Common myeloid progenitor, CD34-positive (primary cell): Measurements from ENCODE around the gene CAMK1D.

Experiments
- CTCF ChIA-PET: fragments of 350-600 bp; sonication (Branson Sonifier 250); formaldehyde crosslinking; loops from one replicate; lab custom pipeline; 2021; ENCODE audit warnings: antibody characterized with exemption; lab: Charles Lee
- POLR2A ChIA-PET: fragments of 350-600 bp; sonication (Branson Sonifier 250); formaldehyde crosslinking; loops from one replicate; lab custom pipeline; 2021; ENCODE audit warnings: antibody characterized with exemption; lab: Charles Lee
- DNase-seq, 3 donors: peaks; one replicate each; pipeline versions ENCODE4 v3.0.0 to v3.0.0-alpha.2; 2013
- H3K27ac ChIP-seq, 2 experiments: 1 replicate in 1 of 2; 2 replicates in 1 of 2; pipeline ENCODE4 v1.7.0; 2013; ENCODE audit warnings: inconsistent platforms in 2 of 2, low read length in 2 of 2, mild to moderate bottlenecking in 2 of 2, low read depth in 1 of 2, moderate library complexity in 1 of 2; ENCODE audit not compliant: severe bottlenecking in 2 of 2, insufficient read depth in 1 of 2, poor library complexity in 1 of 2
- H3K27me3 ChIP-seq, 5 experiments: replicated peaks in 2 of 5; 1 replicate in 3 of 5; 2 replicates in 2 of 5; pipeline versions ENCODE4 v1.6.1 to v1.7.0; 2013; ENCODE audit warnings: low read length in 4 of 5, mild to moderate bottlenecking in 2 of 5, moderate library complexity in 2 of 5, inconsistent platforms in 1 of 5; ENCODE audit not compliant: insufficient read depth in 5 of 5, control insufficient read depth in 4 of 5
- H3K36me3 ChIP-seq, 4 experiments: 1 replicate in 2 of 4; 2 replicates in 2 of 4; pipeline versions ENCODE4 v1.6.1 to v1.7.0; 2013; ENCODE audit warnings: low read length in 3 of 4, control low read depth in 1 of 4, mild to moderate bottlenecking in 1 of 4; ENCODE audit not compliant: control insufficient read depth in 4 of 4, insufficient read depth in 4 of 4
- H3K4me1 ChIP-seq, 4 experiments: 1 replicate in 3 of 4; 2 replicates in 1 of 4; pipeline versions ENCODE4 v1.6.1 to v1.7.1; 2013; ENCODE audit warnings: low read length in 3 of 4, mild to moderate bottlenecking in 3 of 4, control low read depth in 1 of 4, inconsistent platforms in 1 of 4, moderate library complexity in 1 of 4; ENCODE audit not compliant: control insufficient read depth in 4 of 4, insufficient read depth in 4 of 4; ENCODE audit errors: control extremely low read depth in 1 of 4
- H3K4me3 ChIP-seq, 7 experiments: 1 replicate in 4 of 7; 2 replicates in 3 of 7; pipeline versions ENCODE4 v1.5.1 to v1.7.0; 2013; ENCODE audit warnings: mild to moderate bottlenecking in 7 of 7, low read length in 6 of 7, moderate library complexity in 6 of 7, inconsistent platforms in 2 of 7, low read depth in 2 of 7, control low read depth in 1 of 7; ENCODE audit not compliant: insufficient read depth in 4 of 7, control insufficient read depth in 1 of 7; ENCODE audit errors: extremely low read depth in 1 of 7
- H3K9me3 ChIP-seq, 5 experiments: 1 replicate in 4 of 5; 2 replicates in 1 of 5; pipeline versions ENCODE4 v1.6.1 to v1.7.1; 2013; ENCODE audit warnings: low read length in 4 of 5, mild to moderate bottlenecking in 2 of 5, inconsistent platforms in 1 of 5, low read depth in 1 of 5, moderate library complexity in 1 of 5; ENCODE audit not compliant: control insufficient read depth in 4 of 5, insufficient read depth in 2 of 5; ENCODE audit errors: control extremely low read depth in 1 of 5
- WGBS: methylation state at CpG from one replicate; pipeline ENCODE4 v1.1.5; 2013; ENCODE audit not compliant: insufficient coverage; 5-methylcytosine and 5-hydroxymethylcytosine counted together

CAMK1D gene

GRCh38 chr10:12689893-12690292 lies 340.5 kb downstream of the CAMK1D start:
- WGBS = 98% methylated on average over 6 of the region's 6 CpGs
- Histone ChIP-seq H3K4me1 (no peaks in the 10 kb centered on the region), H3K27me3 (no peaks in the 10 kb centered on the region), H3K4me3 (no peak overlapping the region), H3K9me3 (no peaks in the 10 kb centered on the region), H3K27ac (no peak overlapping the region), H3K36me3 (no peaks in the 10 kb centered on the region)
- CTCF ChIA-PET = interaction anchor here (0.6 to 0.9 kb wide), 2 partner anchors 28 to 440 kb away, joined by 3 to 4 read pairs; no protein-coding TSS in a partner anchor
- DNase-seq = no peak
- POLR2A ChIA-PET = no interaction called here

GRCh38 chr10:12690525-12691126 lies 341.3 kb downstream of the CAMK1D start:
- WGBS = 92% methylated on average over 7 of the region's 10 CpGs
- H3K9me3 ChIP-seq = peaks cover 0 to 2% (median 0%) of the 10 kb centered on the region in 5 experiments
- no peak for DNase-seq
- no peak overlapping the region for H3K4me3 ChIP-seq
- H3K36me3 ChIP-seq = no peaks in the 10 kb centered on the region
- CTCF ChIA-PET = no interaction called here
- no peaks in the 10 kb centered on the region for H3K27me3 ChIP-seq
- H3K27ac ChIP-seq = no peak overlapping the region
- no peaks in the 10 kb centered on the region for H3K4me1 ChIP-seq
- POLR2A ChIA-PET = no interaction called here

GRCh38 chr10:12691596-12691995 lies 342.2 kb downstream of the CAMK1D start:
- Histone ChIP-seq H3K4me1 (no peaks in the 10 kb centered on the region), H3K4me3 (no peak overlapping the region), H3K27me3 (no peaks in the 10 kb centered on the region), H3K27ac (no peak overlapping the region), H3K36me3 (no peaks in the 10 kb centered on the region), H3K9me3 (peaks cover 0 to 2% (median 0%) of the 10 kb centered on the region in 5 experiments)
- WGBS = 100% methylated on average over 5 of the region's 7 CpGs
- POLR2A ChIA-PET = no interaction called here
- DNase-seq = no peak
- CTCF ChIA-PET = interaction anchor here (1.0 to 2.6 kb wide), 2 partner anchors 16 to 408 kb away, joined by 3 to 7 read pairs; no protein-coding TSS in a partner anchor

GRCh38 chr10:12697764-12698163 lies 348.4 kb downstream of the CAMK1D start:
- H3K27me3 ChIP-seq = no peaks in the 10 kb centered on the region
- CTCF ChIA-PET = no interaction called here
- POLR2A ChIA-PET = no interaction called here
- peaks cover 0 to 9% (median 0%) of the 10 kb centered on the region in 5 experiments for H3K9me3 ChIP-seq
- H3K4me3 ChIP-seq = no peak overlapping the region
- 99% methylated on average over 8 of the region's 9 CpGs for WGBS
- DNase-seq = no peak
- H3K4me1 ChIP-seq = no peaks in the 10 kb centered on the region
- no peaks in the 10 kb centered on the region for H3K36me3 ChIP-seq
- no peak overlapping the region for H3K27ac ChIP-seq

GRCh38 chr10:12699258-12699700 lies 349.9 kb downstream of the CAMK1D start:
- ChIA-PET CTCF (interaction anchor here (1.8 kb wide), 1 partner anchor 12 kb away, joined by 6 read pairs; no protein-coding TSS in a partner anchor), POLR2A (no interaction called here)
- no peaks in the 10 kb centered on the region for H3K36me3 ChIP-seq
- 95% methylated on average over 6 of the region's 7 CpGs for WGBS
- peaks cover 0 to 9% (median 0%) of the 10 kb centered on the region in 5 experiments for H3K9me3 ChIP-seq
- no peak overlapping the region for H3K4me3 ChIP-seq
- no peak for DNase-seq
- H3K27me3 ChIP-seq = no peaks in the 10 kb centered on the region
- H3K27ac ChIP-seq = no peak overlapping the region
- no peaks in the 10 kb centered on the region for H3K4me1 ChIP-seq

- WGBS = 100% methylated on average over 6 of the region's 9 CpGs
- peak in 2 of 3 donors; percentile 9 to 13 for DNase-seq
- Histone ChIP-seq H3K4me1 (no peaks in the 10 kb centered on the region), H3K27ac (no peak overlapping the region), H3K9me3 (peaks cover 0 to 9% (median 0%) of the 10 kb centered on the region in 5 experiments), H3K36me3 (no peaks in the 10 kb centered on the region), H3K4me3 (no peak overlapping the region), H3K27me3 (no peaks in the 10 kb centered on the region)
- ChIA-PET CTCF (interaction anchor here (1.8 kb wide), 1 partner anchor 11 kb away, joined by 6 read pairs; no protein-coding TSS in a partner anchor), POLR2A (no interaction called here)
Measured at GRCh38 chr10:12699781-12700556, 350.6 kb downstream of the CAMK1D start.

GRCh38 chr10:12700557-12700874 lies 351.2 kb downstream of the CAMK1D start:
- Histone ChIP-seq H3K4me3 (no peak overlapping the region), H3K27ac (no peak overlapping the region), H3K27me3 (no peaks in the 10 kb centered on the region), H3K9me3 (peaks cover 0 to 9% (median 0%) of the 10 kb centered on the region in 5 experiments), H3K36me3 (no peaks in the 10 kb centered on the region), H3K4me1 (no peaks in the 10 kb centered on the region)
- no peak for DNase-seq
- 100% methylated on average over 1 of the region's 3 CpGs for WGBS
- ChIA-PET CTCF (interaction anchor here (1.8 kb wide), 1 partner anchor 10 kb away, joined by 6 read pairs; no protein-coding TSS in a partner anchor), POLR2A (no interaction called here)
